ENCODE results near the gene HOTAIR.

Gene HOTAIR

GRCh38 chr12:53982648-53983567 is 8.2 kb upstream of the HOTAIR start:
- DNase-seq, result no peak
- TF ChIP-seq POLR2A (IDR thresholded peaks at IDR 0.05; ENCODE audit: low read length), result no peak
- TF ChIP-seq GATA1 (IDR thresholded peaks at IDR 0.05; ENCODE audit: low read depth, low read length), result no peak

GRCh38 chr12:53981634-53982565 is 7.1 kb upstream of the HOTAIR start:
- TF ChIP-seq GATA1 (IDR thresholded peaks at IDR 0.05; ENCODE audit: low read depth, low read length) (no peak), POLR2A (IDR thresholded peaks at IDR 0.05; ENCODE audit: low read length) (no peak)
- no peak for DNase-seq

DNA sequence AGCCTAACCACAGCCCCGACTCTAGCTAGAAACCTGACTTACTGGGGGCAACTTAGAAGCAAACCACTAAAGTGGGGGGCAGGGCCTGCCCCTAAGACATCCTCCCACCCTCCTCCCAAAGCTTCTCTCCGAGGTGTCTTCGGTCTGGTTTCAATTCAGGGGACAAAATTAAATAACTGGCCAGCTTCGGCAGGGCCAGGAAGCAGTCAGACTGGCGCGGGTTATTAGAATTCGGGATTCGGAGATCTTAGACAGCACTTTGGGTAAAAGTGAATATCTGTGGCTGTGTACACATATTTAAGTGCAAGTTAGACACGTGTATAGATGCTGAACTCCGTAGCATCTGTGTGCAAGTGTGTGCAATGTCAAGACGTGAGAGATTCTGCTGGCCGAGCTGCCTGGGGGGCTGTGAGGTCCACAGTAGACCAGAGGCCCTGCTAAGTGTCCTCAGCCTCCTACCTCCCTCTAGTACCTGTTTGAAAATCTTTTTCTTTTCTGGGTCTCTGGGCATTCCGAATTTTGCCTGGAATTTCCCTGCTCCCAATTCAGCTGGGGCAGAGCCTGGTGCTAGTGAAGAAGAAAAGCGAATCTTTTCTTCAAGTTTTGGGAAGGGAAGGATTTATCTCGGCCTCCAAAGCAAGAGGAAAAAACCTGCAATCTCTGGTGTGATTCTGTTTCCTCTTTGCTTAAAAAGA is 6.2 kb upstream of the HOTAIR start:
- no peak for DNase-seq
- no peak for TF ChIP-seq POLR2A (IDR thresholded peaks at IDR 0.05; ENCODE audit: low read length)
- TF ChIP-seq GATA1 (IDR thresholded peaks at IDR 0.05; ENCODE audit: low read depth, low read length), result no peak

- TF ChIP-seq GATA1 (IDR thresholded peaks at IDR 0.05; ENCODE audit: low read depth, low read length) (no peak), POLR2A (IDR thresholded peaks at IDR 0.05; ENCODE audit: low read length) (no peak)
- DNase-seq, result no peak
Observed at GRCh38 chr12:53980104-53980801, 5.5 kb upstream of the HOTAIR start.

DNA sequence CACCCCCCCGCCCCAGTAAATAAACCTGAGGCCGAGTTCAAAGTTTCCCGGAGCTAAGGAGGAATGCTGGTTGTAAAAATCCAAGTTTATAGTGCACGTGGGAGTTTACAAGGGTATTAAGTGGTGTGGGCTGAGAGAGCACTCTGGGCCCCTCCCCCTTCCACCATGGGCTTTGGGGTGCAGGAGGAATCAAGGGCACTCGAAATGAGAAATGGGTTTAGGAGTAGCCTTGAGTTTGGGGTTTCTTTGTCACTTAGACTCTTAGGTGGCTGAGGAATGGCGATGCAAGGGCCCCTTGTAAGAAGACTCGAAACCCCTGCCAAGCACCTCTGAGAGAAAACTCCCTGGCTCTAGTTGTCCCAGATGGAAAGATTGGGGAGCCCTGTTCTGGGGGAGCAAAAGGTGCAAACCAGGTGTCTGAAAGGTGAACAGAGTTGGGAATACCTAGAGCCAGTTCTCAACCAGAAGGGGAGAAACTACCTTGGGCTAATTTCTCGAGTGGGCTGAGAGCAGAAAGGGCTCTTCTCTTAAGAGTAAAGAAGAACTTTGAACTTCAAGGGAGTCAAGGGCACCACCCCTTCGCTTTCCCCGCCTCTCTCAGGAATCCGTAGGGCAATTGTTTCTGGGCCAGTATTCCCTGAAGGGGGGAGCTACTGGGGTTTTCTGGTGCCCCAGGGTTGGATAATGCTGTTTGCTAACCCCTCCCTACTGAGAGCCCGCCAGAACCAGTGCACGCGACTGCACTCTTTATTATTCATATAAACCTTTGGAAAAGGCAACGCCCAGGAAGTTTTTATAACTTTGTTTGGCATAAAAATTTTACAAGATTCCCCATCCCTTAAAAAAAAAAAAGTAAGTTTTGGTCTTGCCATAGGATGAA is 4.0 kb upstream of the HOTAIR start:
- no peak for TF ChIP-seq POLR2A (IDR thresholded peaks at IDR 0.05; ENCODE audit: low read length)

GRCh38 chr12:53977596-53978445 is 3.1 kb upstream of the HOTAIR start:
- TF ChIP-seq POLR2A (IDR thresholded peaks at IDR 0.05; ENCODE audit: low read length) (no peak), GATA1 (IDR thresholded peaks at IDR 0.05; ENCODE audit: low read depth, low read length) (no peak)
- DNase-seq, result no peak

More for the DNA sequence above, 4.0 kb upstream of the HOTAIR start:
- DNase-seq, result no peak

DNA sequence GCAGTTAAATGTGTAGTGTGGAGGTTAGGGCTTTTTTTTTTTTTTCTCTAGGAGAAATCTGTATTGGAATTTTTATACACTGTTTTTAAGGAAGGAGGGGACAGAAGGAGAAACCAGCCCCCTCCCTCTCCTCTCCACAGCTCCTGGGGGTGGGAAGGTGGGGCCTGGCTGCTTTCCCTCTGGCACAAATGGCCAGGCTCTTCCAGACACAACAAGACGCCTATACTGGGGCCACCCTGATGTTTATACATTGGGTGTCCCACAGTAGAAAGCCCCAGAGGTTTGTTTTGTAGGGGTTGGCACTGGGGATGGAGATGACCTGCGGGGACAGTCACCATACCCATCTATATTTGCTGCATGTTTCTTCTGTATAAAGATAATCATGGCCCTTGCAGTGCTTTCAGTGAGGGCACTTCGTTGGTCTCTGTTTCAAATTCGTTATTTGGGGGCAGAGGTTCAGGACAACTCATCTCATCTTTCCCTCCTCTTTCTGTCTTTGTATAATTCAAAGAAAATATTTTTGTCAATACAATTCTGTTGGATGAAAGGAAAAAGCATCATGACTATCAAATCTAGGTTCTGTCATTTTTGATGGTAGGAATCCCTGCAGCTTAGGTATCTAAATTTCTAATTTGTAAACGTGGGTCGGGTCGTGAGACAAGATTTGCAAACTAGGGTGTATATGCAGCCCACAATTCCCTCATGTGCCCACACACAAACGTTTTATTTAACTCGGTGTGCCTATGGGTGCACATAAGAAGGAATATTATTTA is 2.3 kb upstream of the HOTAIR start:
- no peak for TF ChIP-seq GATA1 (IDR thresholded peaks at IDR 0.05; ENCODE audit: low read depth, low read length)
- no peak for TF ChIP-seq POLR2A (IDR thresholded peaks at IDR 0.05; ENCODE audit: low read length)
- DNase-seq, result no peak

GRCh38 chr12:53976172-53976822 is 1.5 kb upstream of the HOTAIR start:
- DNase-seq, result no peak
- no peak for TF ChIP-seq GATA1 (IDR thresholded peaks at IDR 0.05; ENCODE audit: low read depth, low read length)
- no peak for TF ChIP-seq POLR2A (IDR thresholded peaks at IDR 0.05; ENCODE audit: low read length)

DNA sequence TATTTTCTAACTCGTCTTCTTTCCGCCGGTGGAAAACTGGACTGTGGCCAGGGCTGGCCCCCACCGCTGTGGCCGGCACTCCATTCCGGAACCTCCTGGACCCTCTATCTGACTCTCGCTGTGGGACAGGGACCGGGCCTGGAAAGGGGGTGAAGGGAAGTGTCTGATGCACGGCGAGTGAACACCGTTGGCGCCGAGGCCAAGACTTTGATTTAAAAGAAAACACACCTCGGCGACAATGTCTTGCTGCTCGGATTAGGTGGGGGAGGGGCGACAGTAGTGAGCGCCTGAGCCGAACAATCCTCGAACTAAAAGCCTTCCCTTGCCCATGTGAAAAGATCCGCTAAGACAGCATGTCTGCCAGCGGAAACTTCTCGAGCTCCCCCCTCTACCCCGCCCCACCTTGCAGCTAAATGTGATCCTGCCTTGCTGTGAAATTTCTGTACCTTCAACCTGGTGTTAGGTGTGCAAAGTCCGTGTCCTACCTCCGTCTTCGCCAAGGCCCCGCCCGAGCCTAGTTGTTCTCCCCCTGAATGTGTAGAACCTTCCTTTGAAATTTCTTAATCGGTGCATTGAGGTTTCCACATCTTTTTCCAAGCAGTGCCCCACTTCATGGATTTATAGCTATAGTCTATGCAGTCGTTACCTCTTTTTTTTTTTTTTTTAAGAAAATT is 862 bp upstream of the HOTAIR start:
- no peak for DNase-seq
- TF ChIP-seq GATA1 (IDR thresholded peaks at IDR 0.05; ENCODE audit: low read depth, low read length), result no peak
- no peak for TF ChIP-seq POLR2A (IDR thresholded peaks at IDR 0.05; ENCODE audit: low read length)

DNA sequence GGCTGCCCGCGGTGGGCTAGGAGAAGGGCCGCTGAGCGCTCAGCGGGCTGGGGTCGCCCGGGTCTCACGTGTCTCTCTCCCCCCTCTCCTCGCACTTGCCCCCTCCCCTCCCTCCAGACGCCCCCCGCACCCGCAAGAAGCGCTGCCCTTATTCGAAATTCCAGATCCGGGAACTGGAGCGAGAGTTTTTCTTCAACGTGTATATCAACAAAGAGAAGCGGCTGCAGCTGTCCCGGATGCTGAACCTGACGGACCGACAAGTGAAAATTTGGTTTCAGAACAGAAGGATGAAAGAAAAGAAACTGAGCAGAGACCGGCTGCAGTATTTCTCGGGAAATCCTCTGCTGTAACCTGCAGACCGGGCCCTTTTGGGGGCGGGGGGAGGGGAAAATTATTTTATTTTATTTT is 314 bp upstream of the HOTAIR start:
- TF ChIP-seq GATA1 (IDR thresholded peaks at IDR 0.05; ENCODE audit: low read depth, low read length), result no peak
- no peak for TF ChIP-seq POLR2A (IDR thresholded peaks at IDR 0.05; ENCODE audit: low read length)
- DNase-seq, result no peak
